WTC11 (cell line): Measurements from ENCODE around the gene TMCC2. TPM values are rescaled to one million over a fixed set of nuclear protein-coding genes. Genes with fewer than 3 reads are reported as not detected.

Experiments
- ATAC-seq: fragments of 200-7000 bp; cut with Tn5 transposase; 2 replicates; pipeline ENCODE4 v1.10.0; 2021; ENCODE audit warnings: mild to moderate bottlenecking, moderate library complexity
- CTCF ChIA-PET: fragments of 300-600 bp; sonication (Branson Sonifier 250); formaldehyde crosslinking; loops from one replicate; lab custom pipeline; 2021; ENCODE audit warnings: antibody characterized with exemption; lab: Charles Lee
- POLR2A ChIA-PET: fragments of 350-600 bp; sonication (Branson Sonifier 250); formaldehyde crosslinking; loops from one replicate; lab custom pipeline; 2021; ENCODE audit warnings: antibody characterized with exemption; lab: Charles Lee
- DNase-seq: peaks from one replicate; pipeline ENCODE4 v3.0.0; 2021; ENCODE audit warnings: low spot score
- H3K27ac Mint-ChIP-seq: 2 replicates; pipeline ENCODE4 v1.8.0; 2021; ENCODE audit warnings: mixed read lengths
- H3K27me3 Mint-ChIP-seq: 2 replicates; pipeline ENCODE4 v1.8.0; 2021; ENCODE audit warnings: low read depth, mild to moderate bottlenecking, moderate library complexity, mixed read lengths
- H3K36me3 Mint-ChIP-seq: 2 replicates; pipeline ENCODE4 v1.8.0; 2021; ENCODE audit warnings: mixed read lengths
- H3K4me1 Mint-ChIP-seq: 2 replicates; pipeline ENCODE4 v1.8.0; 2022; ENCODE audit warnings: mixed read lengths
- H3K4me3 Mint-ChIP-seq: 2 replicates; pipeline ENCODE4 v1.8.0; 2021; ENCODE audit warnings: mild to moderate bottlenecking, moderate library complexity, mixed read lengths
- H3K9me3 Mint-ChIP-seq: 2 replicates; pipeline ENCODE4 v1.8.0; 2021; ENCODE audit warnings: mixed read lengths
- ATF6 ChIP-seq: sonication (generic); formaldehyde crosslinking; IDR thresholded peaks from 2 replicates; pipeline ENCODE4 v1.8.1; 2023; ENCODE audit warnings: mild to moderate bottlenecking, missing genetic modification reagents
- ESRRA ChIP-seq: sonication (generic); formaldehyde crosslinking; IDR thresholded peaks from 2 replicates; pipeline ENCODE4 v1.8.1; 2022; ENCODE audit warnings: mild to moderate bottlenecking, missing genetic modification reagents, borderline replicate concordance
- FOXK1 ChIP-seq: sonication (generic); formaldehyde crosslinking; IDR thresholded peaks from 2 replicates; pipeline ENCODE4 v1.8.0; 2022; ENCODE audit warnings: mild to moderate bottlenecking, moderate library complexity, missing genetic modification reagents
- GRHL2 ChIP-seq: fragments of 250-450 bp; sonication (Bioruptor Pico); IDR thresholded peaks from 2 replicates; pipeline ENCODE4 v1.8.0; 2022; ENCODE audit warnings: mild to moderate bottlenecking, moderate library complexity; ENCODE audit not compliant: insufficient replicate concordance, severe bottlenecking
- JAZF1 ChIP-seq: fragments of 250-450 bp; sonication (Bioruptor Pico); IDR thresholded peaks from 2 replicates; pipeline ENCODE4 v1.9.0; 2021; ENCODE audit warnings: moderate library complexity, mild to moderate bottlenecking, inconsistent platforms
- NFE2L1 ChIP-seq: sonication (generic); formaldehyde crosslinking; IDR thresholded peaks from 2 replicates; pipeline ENCODE4 v1.8.1; 2023; ENCODE audit warnings: missing genetic modification reagents
- NR1H2 ChIP-seq: sonication (generic); formaldehyde crosslinking; IDR thresholded peaks from 2 replicates; pipeline ENCODE4 v1.9.0; 2021; ENCODE audit warnings: mild to moderate bottlenecking, moderate library complexity, missing genetic modification reagents
- RORB ChIP-seq: fragments of 250-450 bp; sonication (Bioruptor Pico); IDR thresholded peaks from 2 replicates; pipeline ENCODE4 v1.9.0; 2021; ENCODE audit warnings: mild to moderate bottlenecking
- STAT6 ChIP-seq: sonication (generic); formaldehyde crosslinking; conservative IDR thresholded peaks from 2 replicates; pipeline ENCODE4 v1.8.1; 2023; ENCODE audit warnings: mild to moderate bottlenecking, low read depth, missing genetic modification reagents, moderate library complexity
- ZBTB21 ChIP-seq: sonication (generic); formaldehyde crosslinking; IDR thresholded peaks from 2 replicates; pipeline ENCODE4 v1.8.1; 2023; ENCODE audit warnings: mild to moderate bottlenecking, missing genetic modification reagents, borderline replicate concordance
- ZNF219 ChIP-seq: sonication (generic); formaldehyde crosslinking; IDR thresholded peaks from 2 replicates; pipeline ENCODE4 v1.8.0; 2023; ENCODE audit warnings: missing genetic modification reagents, mild to moderate bottlenecking, borderline replicate concordance
- ZNF512 ChIP-seq: sonication (generic); formaldehyde crosslinking; IDR thresholded peaks from 2 replicates; pipeline ENCODE4 v1.8.1; 2022; ENCODE audit warnings: missing genetic modification reagents, borderline replicate concordance
- total RNA-seq: library from RNA; stranded (reverse); gene quantifications from 3 replicates; pipeline ENCODE4 v1.2.3, GENCODE V29; 2021
- TF ChIP-seq, protein P1 (sequence below): fragments of 250-450 bp; sonication (Bioruptor Pico); IDR thresholded peaks from 2 replicates; pipeline ENCODE4 v1.9.0; 2021; ENCODE audit warnings: moderate library complexity, mild to moderate bottlenecking, inconsistent platforms, borderline replicate concordance
- TF ChIP-seq, protein P2 (sequence below): sonication (generic); formaldehyde crosslinking; IDR thresholded peaks from 2 replicates; pipeline ENCODE4 v1.8.0; 2023; ENCODE audit warnings: mild to moderate bottlenecking, missing genetic modification reagents
- TF ChIP-seq, protein P3 (sequence below): sonication (generic); formaldehyde crosslinking; IDR thresholded peaks from 2 replicates; pipeline ENCODE4 v1.8.0; 2022; ENCODE audit warnings: missing genetic modification reagents

Gene TMCC2
- total RNA-seq, 1 experiment from 2014 or later = 9.5 TPM

DNA sequence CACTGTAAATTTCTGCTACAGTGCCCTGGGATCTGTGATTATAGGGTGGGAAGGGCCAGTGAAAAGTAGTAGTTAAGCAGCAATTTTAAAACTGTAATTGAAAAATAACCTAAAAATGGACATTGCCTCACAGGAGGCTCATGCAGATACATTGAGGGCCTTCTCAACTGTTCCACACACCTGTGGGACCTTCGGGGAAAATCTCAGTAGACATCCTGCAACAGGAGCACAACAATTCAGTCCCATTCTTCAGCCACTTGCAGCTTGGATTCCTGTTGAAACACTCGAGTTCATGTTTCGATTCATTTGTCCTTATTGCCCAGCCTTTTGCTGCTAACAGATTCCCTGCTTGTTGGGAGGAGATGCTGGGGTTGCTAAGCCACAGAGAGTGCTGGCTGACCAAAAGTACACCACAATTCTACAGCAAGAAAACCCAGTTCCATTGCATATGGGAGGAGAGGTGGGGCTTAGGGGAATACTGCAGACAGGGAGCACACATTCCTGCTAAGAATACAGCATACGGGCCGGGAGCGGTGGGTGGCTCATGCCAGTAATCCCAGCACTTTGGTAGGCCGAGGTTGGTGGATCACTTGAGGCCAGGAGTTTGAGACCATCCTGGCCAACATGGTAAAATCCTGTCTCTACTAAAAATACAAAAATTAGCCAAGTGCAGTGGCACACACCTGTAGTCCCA, 4.5 kb downstream of the TMCC2 start:
- Mint-ChIP-seq H3K9me3 (no peaks in the 10 kb centered on the region), H3K4me1 (peaks cover 19% of the 10 kb centered on the region), H3K36me3 (no peaks in the 10 kb centered on the region), H3K27me3 (peaks cover 11% of the 10 kb centered on the region), H3K27ac (no peak overlapping the region), H3K4me3 (no peak overlapping the region)
- ATAC-seq (no peak), DNase-seq (no peak)
- CTCF ChIA-PET = no interaction called here
- TF ChIP-seq, protein P1, sequence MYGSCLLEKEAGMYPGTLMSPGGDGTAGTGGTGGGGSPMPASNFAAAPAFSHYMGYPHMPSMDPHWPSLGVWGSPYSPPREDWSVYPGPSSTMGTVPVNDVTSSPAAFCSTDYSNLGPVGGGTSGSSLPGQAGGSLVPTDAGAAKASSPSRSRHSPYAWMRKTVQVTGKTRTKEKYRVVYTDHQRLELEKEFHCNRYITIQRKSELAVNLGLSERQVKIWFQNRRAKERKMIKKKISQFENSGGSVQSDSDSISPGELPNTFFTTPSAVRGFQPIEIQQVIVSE = no peak
- no peak for TF ChIP-seq FOXK1
- TF ChIP-seq, protein P2, sequence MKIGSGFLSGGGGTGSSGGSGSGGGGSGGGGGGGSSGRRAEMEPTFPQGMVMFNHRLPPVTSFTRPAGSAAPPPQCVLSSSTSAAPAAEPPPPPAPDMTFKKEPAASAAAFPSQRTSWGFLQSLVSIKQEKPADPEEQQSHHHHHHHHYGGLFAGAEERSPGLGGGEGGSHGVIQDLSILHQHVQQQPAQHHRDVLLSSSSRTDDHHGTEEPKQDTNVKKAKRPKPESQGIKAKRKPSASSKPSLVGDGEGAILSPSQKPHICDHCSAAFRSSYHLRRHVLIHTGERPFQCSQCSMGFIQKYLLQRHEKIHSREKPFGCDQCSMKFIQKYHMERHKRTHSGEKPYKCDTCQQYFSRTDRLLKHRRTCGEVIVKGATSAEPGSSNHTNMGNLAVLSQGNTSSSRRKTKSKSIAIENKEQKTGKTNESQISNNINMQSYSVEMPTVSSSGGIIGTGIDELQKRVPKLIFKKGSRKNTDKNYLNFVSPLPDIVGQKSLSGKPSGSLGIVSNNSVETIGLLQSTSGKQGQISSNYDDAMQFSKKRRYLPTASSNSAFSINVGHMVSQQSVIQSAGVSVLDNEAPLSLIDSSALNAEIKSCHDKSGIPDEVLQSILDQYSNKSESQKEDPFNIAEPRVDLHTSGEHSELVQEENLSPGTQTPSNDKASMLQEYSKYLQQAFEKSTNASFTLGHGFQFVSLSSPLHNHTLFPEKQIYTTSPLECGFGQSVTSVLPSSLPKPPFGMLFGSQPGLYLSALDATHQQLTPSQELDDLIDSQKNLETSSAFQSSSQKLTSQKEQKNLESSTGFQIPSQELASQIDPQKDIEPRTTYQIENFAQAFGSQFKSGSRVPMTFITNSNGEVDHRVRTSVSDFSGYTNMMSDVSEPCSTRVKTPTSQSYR = no peak
- TF ChIP-seq GRHL2 (CRISPR knock-in tag) = no peak
- TF ChIP-seq, protein P3, sequence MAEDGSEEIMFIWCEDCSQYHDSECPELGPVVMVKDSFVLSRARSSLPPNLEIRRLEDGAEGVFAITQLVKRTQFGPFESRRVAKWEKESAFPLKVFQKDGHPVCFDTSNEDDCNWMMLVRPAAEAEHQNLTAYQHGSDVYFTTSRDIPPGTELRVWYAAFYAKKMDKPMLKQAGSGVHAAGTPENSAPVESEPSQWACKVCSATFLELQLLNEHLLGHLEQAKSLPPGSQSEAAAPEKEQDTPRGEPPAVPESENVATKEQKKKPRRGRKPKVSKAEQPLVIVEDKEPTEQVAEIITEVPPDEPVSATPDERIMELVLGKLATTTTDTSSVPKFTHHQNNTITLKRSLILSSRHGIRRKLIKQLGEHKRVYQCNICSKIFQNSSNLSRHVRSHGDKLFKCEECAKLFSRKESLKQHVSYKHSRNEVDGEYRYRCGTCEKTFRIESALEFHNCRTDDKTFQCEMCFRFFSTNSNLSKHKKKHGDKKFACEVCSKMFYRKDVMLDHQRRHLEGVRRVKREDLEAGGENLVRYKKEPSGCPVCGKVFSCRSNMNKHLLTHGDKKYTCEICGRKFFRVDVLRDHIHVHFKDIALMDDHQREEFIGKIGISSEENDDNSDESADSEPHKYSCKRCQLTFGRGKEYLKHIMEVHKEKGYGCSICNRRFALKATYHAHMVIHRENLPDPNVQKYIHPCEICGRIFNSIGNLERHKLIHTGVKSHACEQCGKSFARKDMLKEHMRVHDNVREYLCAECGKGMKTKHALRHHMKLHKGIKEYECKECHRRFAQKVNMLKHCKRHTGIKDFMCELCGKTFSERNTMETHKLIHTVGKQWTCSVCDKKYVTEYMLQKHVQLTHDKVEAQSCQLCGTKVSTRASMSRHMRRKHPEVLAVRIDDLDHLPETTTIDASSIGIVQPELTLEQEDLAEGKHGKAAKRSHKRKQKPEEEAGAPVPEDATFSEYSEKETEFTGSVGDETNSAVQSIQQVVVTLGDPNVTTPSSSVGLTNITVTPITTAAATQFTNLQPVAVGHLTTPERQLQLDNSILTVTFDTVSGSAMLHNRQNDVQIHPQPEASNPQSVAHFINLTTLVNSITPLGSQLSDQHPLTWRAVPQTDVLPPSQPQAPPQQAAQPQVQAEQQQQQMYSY = no peak
- no peak for TF ChIP-seq ATF6
- no peak for TF ChIP-seq RORB (CRISPR knock-in tag)
- TF ChIP-seq ZNF219 (CRISPR knock-in tag) = no peak
- TF ChIP-seq ESRRA (CRISPR knock-in tag) = no peak
- TF ChIP-seq JAZF1 (CRISPR knock-in tag) = no peak
- TF ChIP-seq ZNF512 (CRISPR knock-in tag) = no peak
- no peak for TF ChIP-seq STAT6 (CRISPR knock-in tag)
- no peak for TF ChIP-seq NFE2L1 (CRISPR knock-in tag)
- no peak for TF ChIP-seq ZBTB21 (CRISPR knock-in tag)
- no peak for TF ChIP-seq NR1H2
- POLR2A ChIA-PET = no interaction called here
